Stimulated activated CD8-positive, alpha-beta memory T cell treated with anti-CD3 and anti-CD28 coated beads, Interleukin-7, amount 100 ng/mL, for 48 hours (primary cell): ENCODE results near the gene CCDC187.
A peak's percentile ranks its signal among the peaks of the same experiment; 100 is the strongest.

Experiments used
- DNase-seq, 2 donors: peaks; one replicate each; pipeline ENCODE4 v3.0.0-alpha.2; 2020; ENCODE audit warnings: low read depth in 1 of 2; ENCODE audit errors: extremely low read depth in 1 of 2

The CCDC187 gene

GRCh38 chr9:136255896-136256890 lies 47.7 kb downstream of the CCDC187 start:
- DNase-seq: no peak

GRCh38 chr9:136255166-136255538 lies 48.7 kb downstream of the CCDC187 start:
- DNase-seq: no peak

DNA sequence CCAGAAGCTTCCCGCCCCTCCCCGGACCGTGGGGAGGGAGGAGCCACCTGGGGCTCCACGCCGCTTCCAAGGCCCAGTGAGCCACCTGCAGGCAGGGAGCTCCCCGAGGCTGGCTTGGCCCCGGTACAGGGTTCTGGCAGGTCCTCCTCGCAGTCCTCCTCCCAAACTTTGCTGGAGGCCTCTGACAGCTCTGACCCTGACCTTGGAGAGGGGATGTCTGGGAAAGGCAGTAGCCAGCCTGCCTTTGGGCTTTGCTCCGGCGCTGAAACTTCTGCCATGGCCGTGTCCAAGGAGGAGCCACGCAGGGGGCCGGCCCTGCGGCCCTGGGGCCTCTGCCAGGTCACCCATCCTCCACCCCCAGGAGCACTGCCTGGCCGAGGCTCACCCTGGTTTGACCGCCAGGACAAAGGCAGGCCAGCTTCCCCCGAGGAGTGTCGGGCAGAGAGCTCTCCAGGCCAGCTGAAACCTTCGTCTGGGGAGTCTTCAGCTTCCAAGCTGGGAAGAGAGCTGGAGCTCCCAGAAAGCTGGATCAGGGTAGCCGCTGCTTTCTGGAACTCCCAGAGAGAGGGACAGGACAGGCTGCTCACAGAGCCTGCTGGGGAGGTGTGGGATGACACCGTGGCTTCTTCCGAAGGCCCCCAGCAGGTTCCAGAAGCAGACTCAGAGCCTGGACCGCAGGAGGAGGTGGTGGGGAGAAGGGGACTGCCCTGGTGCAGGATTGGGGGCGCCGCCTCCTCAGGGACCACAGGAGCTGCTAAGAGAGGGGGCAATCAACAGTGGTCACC lies 49.3 kb downstream of the CCDC187 start:
- DNase-seq: no peak

GRCh38 chr9:136253246-136254130 lies 50.4 kb downstream of the CCDC187 start:
- no peak for DNase-seq

GRCh38 chr9:136252846-136253245 lies 51.0 kb downstream of the CCDC187 start:
- no peak for DNase-seq

DNA sequence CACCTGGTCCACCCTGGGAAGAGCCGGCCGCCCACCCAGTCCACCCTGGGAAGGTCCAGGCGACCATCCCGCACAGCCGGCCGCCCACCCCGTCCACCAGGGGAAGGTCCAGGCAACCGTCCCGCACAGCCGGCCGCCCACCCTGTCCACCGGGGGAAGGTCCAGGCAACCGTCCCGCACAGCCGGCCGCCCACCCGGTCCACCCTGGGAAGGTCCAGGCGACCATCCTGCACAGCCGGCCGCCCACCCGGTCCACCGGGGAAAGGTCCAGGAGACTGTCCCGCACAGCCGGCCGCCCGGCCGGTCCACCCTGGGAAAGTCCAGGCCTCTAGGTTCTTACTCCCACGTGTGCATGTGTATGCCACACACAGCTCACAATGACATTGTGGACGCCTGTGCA lies 51.6 kb downstream of the CCDC187 start:
- DNase-seq: no peak

- no peak for DNase-seq
These were observed 52.4 kb downstream of the CCDC187 start for GRCh38 chr9:136251264-136252115.

- no peak for DNase-seq
These were observed 53.2 kb downstream of the CCDC187 start for GRCh38 chr9:136250676-136251075.

DNA sequence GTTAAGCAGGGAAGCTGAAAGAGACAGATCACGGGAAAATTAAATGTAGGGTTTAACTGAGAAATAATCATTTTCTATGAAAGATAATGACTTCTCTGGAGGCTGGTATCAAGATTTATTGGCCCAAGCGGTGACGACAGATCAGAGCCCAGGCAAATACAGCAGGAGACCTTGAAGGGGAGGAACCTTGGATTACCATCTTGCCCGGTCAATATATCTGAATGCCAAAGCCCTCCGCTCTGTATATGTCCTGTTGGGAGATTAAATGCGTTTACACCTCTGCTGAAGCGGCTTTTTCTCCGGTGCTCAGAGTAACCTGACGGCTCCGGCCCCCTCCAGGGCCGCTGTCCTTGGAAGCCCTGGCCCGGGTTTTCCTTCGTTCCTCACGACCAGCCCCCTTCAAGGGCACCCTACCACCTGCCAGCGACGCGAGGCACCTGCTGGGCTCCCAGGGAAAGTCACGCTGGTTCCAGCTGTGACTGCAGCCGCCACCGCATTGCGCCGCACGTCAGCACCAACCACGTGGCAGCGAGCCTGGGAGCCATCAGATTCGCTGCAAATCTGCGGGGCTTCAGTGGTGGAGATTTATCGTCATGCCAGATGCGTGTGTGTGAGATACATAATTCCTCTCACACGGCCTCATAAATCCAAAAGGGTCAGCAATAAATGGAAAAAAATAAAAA lies 53.9 kb downstream of the CCDC187 start:
- no peak for DNase-seq

- DNase-seq: no peak
These were observed 54.7 kb downstream of the CCDC187 start for GRCh38 chr9:136248951-136249876.

GRCh38 chr9:136247947-136248637 lies 55.8 kb downstream of the CCDC187 start:
- no peak for DNase-seq

- no peak for DNase-seq
These were observed 56.4 kb downstream of the CCDC187 start for GRCh38 chr9:136247551-136247916.

DNA sequence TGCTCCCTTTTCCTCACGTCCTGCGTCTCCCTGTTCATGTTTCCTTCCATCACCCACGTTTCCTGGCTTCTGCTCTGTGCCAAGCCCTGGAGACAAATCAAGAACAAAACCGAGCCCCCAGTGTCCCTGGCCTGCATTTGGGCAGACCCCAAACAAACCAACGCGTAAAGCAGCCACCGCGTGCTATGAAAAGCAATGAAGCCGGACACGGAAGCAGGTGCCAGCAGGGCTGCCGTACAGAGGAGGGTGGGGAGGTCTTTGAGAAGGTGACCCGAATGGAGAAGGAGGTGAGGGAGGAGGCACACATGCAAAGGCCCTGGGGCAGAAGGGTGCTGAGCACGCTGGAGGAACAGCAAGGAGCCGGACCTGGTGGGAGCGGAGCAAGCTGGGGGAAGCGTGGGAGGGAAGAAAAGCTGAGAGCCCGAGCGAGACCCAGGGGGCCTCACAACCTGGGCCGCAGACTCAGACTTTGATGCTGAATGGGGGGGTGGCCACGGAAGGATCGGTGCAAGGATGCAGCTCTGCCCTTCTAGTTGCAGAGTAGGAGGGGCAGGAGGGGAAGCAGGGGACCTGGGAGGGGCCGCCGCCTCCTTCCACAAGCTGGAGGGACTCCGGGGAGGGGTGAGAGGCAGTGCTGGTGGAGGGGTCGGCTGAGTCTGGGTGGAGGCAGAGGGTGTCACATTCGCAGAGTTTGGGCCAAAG lies 56.9 kb downstream of the CCDC187 start:
- no peak for DNase-seq

- DNase-seq: peak; percentile 63 to 68
These were observed 58.4 kb downstream of the CCDC187 start, which contains the start of gene QSOX2 for GRCh38 chr9:136245219-136246150. Gene QSOX2, minus strand, starts transcription at chr9:136245812. Its CDS starts 9 bp downstream, at chr9:136245803.

DNA sequence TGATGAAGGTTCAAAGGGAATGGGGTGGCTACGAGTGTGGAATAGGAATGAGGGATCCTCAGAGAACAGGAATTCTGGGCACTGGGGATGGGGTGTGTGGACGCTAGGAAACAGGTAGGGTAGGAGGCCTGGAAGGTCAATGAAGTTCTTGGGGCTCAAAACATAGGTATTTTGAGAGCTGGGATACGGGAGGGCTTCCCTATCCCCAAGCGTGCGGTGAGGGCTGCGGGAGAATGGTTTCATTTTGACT lies 59.0 kb downstream of the CCDC187 start:
- DNase-seq: no peak
